Activated CD4-positive, alpha-beta T cell treated with anti-CD3 and anti-CD28 coated beads, Interleukin-2, amount 50 U/mL, for 4 hours (primary cell): ENCODE data around the gene STX16.
"Not testable (repeated sequence)": the region's sequence is repeated elsewhere in the genome, so short reads cannot be mapped to it uniquely, and the experiment has no call there.

Experiments
- DNase-seq, 2 experiments: peaks; one replicate each; pipeline ENCODE4 v3.0.0-alpha.2; 2020

STX16 gene

DNA sequence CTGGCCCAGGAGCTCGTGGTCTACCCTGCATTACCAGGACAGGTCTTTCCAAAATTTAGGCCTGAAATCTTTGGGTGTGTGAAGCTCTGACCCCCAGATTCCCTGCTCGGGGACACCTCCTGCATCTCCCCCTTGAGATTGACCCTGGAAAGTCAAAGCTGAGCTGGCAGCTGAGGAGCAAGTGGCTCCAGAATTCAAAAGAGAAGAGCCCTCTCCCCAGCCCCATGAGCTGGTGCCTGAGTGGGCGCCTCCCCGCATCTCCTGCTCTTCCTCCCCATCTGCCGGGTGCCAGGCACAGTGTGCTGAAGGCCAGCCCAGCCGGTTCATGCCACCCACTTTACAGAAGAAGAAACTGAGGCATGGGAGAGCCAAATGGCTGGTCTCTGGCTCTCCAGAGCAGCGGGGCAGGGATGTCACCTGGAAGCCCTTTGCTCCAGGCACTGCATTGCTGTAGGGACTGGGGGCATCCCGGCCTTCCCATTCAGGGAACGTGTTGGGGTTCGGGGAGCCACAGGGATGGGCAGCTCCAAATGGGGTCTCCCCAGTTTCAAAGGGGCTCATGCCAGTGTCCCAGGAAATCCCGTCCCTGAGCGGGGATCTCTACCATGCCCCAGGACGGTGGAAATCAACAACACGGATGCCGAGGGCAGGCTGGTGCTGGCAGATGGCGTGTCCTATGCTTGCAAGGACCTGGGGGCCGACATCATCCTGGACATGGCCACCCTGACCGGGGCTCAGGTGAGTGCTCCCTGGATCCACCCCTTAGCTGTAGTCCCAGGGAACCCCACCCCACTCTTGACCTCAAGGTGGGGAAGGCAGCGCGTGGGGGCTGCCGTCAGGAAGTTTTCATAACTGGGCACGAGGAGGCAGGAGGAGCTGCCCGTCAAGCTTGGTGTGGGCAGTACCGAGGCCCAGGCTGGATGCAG lies 62.0 kb downstream of the STX16 start:
- DNase-seq, result no peak

DNA sequence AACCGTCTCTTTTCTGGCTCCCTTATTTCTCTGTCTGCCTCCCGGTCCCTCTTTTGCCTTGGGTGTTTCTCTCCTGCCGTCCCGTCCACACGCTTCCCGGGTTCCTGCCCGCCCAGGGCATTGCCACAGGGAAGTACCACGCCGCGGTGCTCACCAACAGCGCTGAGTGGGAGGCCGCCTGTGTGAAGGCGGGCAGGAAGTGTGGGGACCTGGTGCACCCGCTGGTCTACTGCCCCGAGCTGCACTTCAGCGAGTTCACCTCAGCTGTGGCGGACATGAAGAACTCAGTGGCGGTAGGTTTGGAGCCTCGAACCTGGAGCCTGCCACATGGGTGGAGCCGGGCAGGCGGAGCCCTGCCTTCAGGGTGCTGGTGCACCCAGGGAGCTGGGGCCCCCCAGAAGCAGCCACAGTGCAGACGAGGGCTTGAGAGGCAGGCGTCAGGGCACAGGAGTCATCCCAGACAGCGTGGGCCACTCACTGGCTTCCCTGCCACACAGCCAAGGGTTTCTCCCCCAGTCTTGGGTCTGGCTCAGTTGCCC lies 62.8 kb downstream of the STX16 start:
- no peak for DNase-seq

DNA sequence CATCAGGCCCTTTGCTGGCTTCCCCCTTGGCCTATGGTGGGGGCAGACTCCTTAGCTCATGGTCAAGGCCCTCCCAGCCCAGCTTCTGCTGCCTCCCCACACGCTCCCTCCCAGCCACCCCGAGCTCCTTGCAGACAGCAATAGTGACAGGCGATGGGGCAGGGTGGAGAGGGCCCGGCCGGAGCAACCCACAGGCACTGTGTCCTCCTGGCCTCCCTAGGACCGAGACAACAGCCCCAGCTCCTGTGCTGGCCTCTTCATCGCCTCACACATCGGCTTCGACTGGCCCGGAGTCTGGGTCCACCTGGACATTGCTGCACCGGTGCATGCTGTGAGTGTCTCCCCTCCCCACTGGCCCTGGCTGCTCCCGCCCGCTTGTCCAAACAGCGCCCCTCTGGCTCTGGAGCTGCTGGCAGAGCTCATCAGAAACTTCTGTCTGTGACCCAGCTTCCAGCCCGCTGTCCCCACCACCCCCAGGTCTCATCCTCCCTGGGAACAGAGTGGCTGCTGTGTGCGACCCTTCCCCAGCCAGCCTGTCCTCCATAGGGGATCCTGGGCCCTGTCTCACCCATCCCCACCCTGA lies 63.3 kb downstream of the STX16 start:
- DNase-seq, result no peak

DNA sequence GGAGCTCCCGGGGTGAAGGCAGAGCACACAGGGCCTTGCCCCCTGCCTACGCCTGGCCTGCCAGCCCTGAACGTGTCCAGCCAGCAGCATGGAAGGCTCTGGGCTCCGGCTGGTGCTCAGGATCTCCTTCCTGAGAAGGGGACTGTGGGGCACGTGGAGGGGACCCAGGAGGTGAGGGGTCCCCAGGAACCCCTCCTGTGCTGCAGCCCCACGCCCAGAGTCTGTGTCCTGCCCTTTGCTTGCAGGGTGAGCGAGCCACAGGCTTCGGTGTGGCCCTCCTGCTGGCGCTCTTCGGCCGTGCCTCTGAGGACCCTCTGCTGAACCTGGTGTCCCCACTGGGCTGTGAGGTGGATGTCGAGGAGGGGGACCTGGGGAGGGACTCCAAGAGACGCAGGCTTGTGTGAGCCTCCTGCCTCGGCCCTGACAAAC lies 63.9 kb downstream of the STX16 start:
- no peak for DNase-seq

DNA sequence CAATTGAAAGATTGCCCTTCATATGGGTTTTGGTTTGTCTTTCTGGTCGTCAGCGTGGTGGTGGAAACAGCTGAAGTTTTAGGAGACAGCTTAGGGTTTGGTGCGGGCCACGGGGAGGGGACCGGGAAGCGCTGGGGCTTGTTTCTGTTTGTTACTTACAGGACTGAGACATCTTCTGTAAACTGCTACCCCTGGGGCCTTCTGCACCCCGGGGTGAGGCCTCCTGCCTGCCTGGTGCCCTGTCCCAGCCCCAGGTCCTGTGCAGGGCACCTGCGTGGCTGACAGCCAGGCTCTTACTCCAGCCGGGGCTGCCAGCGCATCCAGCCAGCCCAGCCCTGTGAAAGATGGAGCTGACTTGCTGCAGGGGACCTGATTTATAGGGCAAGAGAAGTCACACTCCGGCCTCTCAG lies 64.3 kb downstream of the STX16 start:
- no peak for DNase-seq

DNA sequence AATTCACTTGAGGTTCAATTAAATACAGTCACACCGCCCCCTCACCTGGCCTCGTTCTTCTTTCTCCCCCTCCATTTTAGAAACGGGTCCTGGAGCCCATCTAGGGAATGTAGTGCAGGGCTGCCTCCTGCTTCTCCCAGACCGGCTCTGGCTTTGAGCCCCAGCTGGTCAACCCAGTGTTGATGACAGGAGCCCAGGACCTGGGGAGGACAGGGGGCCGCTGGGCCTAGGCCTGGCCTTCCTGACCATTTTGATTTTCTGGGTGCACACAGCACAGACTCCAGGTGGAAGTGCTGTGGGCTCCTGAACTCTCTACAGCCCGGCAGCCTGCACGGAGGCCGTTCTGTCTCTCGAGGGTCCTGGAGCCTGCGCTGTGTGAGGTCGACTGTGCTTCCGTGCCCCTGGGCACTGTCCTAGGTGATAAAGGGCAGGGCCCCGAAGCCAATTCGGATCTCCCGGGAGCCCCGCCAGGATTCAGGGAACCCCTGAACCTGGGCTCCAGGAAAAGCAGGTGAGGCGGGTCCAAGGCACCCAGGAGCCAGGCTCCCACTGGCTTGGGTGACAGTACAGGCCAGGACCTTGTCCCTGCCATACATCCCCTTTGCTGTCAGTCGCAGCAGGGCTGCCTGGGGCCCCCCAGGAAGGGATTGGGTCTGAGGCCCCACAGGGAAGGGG lies 64.9 kb downstream of the STX16 start:
- no peak for DNase-seq

DNA sequence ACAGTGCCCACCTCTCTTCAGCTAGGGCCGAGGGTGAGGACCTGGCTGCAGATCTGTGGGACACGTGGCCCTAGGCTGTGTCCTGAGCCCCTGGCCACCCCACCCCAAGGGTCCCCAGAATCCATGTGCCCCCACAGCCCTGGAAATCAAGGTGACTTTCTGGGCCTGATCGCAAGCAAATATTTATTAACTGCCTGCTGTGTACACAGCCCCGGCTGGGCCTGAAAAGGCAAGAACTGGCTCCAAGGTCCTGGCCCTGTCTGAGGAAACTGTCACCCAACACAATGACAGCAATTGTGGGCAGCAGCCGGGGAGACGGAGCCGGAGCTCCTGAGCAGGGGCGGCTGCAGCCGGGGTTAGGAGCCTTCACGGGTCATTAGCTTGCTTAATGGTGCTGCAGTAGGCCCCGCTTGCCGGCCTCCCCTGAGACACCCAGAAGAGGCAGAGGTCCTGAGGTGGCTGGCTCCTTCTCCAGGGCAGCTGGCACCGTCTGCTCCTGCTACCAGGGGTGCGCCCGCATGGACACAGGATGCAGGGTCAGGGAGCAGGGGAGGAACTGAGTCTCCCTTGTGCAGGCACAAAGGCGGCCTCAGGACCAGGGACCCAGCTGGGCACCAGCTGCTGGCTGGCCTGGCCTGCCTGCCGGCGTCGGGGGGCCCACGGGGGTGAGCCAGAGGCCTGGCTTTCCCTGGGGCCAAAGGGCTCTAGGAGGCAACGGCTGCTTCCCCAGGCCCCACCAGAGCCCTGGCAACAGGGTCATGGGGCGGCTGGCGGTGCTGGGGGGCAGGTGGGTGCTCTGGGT lies 65.6 kb downstream of the STX16 start:
- no peak for DNase-seq

DNA sequence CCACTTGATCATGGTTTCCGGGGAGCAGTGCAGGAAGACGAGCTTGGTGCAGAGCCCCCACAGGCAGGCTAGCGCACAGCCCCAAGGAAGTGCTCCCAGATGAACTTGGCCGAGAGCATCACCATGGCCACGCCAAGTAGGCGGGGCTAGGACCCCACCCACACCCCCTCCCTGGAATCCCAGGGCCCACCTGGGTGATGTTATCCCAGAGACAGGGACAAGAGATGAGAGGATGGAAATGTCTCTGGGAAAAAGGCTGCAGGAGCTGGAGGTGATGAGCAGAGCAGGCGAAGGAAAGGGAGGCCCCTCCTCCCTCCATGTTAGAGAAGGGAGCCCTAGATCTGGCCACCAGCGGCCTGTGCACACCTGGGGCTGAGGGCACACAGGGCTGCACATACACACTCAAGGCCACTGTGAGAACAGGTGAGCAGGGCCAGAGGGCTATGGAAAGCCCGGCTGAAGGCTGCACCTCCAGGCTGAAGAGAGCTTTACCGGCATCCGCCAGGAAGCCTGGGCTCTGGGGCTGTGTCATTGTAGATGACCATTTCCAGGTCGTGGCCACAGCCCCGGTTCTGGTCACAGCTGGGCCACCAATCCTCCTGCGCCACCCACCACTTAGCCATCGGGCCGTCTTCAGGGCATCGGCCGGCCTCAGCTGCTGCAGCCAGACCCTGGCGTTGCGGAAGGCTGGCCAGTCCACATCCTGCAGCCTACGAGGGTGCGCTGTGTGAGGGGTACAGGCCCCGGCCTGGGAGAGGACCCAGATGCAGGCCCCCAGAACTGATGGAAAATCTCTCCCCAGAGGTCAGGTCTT lies 66.4 kb downstream of the STX16 start:
- DNase-seq, result no peak

DNA sequence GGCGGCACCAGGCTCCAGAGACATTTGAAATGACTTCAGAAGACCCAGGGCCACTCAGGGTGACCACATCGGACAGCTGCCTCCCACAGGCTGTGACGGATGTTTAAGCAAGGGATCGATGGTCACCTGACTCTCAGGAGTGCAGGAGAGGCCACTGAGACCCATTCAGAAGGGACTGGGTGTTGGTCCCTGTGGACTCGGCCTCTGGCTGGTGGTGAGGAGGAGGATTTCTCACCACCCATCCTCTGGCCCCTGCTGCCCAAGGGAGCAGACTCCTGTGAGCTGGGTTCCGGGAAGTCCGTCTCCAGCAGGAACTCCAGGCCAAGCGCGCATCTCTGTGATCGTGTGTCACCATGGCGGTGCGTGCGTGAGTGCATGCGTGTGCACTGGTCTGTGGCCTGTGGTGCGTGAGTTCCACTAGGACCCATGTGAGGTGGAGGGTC lies 67.1 kb downstream of the STX16 start:
- no peak for DNase-seq

DNA sequence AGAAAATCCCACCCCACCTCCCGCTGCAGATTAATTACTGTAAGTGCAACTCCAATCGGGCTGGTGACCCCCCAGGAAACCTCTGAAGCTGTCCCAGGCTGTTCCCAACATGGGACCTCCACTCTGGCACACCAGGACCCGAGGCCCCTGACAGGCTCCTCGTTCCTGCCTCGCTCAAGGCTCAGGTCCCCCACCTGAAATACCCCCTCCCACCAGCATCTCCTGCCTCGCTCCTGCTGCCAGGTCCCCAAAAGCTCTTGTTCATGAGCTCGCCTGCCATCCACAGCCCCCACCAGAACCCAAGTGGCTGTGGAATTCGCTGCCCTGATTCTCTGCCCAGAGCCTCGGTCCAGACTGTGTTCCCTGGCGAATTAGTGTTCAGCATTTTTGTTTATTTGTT lies 67.6 kb downstream of the STX16 start:
- no peak for DNase-seq

DNA sequence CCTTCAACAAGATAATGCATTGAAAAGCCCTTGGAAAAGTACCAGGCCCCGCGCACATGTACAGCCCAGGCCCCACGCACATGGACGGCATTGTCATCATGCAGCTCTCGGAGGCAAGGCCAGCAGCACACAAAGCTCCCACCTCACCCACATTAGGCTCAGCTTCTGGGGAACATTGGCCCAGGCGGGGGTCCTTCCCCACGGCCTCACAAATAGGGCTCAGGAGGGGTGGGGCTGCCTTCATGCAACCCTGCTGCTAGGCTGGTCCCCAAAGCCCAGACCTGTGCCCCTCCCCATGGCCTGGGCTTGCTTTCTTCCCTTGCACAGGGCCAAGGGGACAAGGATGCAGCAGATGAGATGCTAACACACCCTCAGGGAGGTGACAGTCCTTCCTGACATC lies 68.2 kb downstream of the STX16 start:
- DNase-seq, result no peak

DNA sequence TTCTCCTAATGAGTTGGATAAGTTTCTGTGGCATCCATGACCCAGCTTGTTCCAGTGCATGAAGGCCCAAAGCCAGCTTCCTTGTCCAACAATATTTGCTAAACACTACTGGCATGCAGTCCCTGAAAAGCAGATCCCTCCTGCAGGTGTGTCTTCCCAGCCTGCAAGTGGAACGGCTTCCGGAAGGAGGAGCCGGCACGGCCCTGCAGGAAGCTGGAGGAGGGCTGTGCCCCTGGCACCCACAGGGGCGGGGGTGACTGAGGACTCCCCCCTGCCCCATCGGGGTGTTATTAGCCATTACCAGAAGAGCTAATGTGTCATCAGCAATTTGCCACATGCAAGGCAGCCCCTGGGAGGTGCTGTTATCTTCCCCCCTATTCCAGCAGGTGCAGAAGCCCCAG lies 68.9 kb downstream of the STX16 start:
- no peak for DNase-seq

DNA sequence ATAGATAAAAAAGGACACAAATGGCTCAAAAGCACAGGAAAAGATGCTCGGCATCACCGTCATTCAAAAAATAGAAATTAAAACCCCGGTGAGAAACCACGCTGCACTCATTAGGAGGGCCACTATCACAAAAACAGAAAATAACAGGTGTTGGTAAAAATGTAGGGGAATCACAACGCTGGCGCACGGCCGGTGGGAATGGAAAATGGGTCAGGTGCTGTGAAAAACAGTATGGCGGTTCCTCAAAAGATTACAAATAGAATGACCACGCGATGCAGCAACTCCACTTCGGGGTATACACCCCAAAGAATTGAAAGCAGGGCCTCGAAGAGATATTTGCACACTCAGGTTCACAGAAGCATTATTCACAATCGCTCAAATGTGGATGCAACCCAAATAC lies 69.8 kb downstream of the STX16 start:
- no peak for DNase-seq

DNA sequence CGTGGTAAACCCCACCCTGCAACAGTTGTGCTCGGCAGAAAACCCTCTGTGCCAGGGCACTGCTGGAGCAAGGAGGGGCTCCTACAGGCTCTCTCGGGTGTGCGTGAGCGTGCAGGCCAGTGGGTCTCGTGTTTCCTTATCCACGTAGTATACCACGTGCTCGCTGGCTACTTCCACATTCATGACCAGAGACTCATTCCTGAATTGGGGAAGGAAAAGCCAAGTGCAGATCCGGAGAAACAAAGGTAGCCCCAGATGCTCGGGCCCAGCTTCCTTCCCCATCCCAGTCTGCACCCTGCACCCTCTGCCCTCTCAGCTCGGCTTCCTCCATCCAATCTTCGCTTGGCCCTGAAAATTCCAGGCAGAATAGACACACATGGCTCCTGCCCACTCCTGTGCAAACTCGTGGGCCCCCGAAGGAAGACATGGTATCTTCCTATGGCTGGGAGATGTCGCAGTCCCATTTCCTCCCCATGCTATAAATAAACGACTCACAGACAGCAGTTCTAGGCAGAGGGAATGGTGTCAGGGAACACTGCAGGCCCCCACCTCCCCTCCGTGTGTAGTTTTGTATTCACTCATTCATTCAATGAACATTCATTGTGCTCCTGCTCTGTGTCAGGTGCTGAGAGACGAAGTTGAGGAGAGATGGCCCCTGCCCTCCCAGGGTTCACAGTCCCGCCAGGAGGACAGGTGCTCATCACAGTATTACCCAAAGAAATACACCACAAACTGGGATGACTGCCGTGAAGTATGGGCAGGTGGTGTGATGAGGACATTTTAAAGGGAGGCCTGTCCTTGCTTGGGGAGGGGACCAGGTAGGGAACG lies 71.1 kb downstream of the STX16 start:
- no peak for DNase-seq

DNA sequence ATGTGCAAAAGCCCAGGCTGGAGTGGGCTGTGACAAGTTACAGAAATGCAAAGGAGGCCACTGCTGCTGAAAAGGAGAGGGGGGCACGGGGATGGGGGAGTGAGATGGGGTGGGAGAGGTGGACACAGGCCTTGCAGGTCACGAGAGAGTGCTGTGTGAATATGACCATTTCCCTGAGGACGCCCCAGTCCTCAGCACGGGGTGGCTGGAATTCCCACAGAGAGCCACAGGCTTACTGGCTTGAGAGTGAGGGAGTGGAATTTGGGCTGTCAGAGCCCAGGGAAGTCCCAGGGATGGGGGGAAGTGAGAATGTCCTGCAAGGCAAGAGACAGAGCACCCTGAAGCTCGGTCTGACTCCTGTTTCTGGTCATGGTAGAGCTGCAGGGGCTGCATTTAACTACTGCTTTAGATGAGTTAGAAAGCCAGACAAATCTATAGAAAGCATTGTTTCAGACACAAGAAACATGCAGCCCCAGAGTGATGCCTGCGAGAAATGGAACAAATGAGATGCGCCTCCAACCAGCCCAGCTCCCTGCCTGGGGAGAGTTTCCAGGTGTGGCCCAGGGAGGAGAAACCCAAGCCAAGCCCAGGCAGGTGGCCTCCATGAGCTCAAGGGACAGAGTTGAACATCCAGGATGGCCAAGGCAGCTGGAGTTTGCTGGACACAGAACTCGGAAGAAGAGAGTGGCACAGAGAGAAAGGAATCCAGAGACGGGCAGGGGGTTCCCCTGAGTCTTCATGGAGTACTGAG lies 72.0 kb downstream of the STX16 start:
- DNase-seq, result no peak

DNA sequence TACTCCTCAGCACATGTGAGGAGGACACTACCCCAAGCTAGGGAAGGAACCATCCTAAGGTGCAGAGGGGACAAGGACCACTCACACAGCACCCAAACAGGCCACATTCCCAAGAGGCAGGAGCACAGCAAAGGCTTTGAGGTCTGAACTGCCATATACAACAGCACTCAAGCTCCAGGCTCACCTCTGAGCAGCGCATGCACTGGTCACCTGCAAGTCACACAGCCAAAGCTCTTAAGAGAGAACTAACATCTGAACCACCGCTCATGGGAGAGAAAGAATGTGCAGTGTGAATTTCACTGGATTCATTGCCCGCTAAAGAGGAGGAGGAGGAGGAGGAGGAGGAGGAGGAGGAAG lies 72.5 kb downstream of the STX16 start:
- no peak for DNase-seq

DNA sequence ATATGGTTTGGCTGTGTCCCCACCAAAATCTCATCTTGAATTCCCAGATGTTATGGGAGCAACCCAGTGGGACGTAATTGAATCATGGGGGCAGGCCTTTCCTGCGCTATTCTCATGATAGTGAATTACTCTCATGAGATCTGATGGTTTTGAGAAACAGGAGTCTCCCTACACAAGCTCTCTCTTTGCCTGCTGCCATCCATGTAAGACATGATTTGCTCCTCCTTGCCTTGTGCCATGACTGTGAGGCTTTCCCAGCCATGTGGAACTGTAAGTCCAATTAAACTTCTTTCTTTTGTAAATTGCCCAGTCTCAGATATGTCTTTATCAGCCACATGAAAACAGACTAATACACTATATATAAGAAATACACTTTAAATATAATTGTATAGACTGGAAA lies 75.1 kb downstream of the STX16 start:
- not testable (repeated sequence) for DNase-seq
